IPS-18a (cell line): ENCODE data around the gene LHX2.

Experiments
- H3K27ac ChIP-seq: one replicate; pipeline ENCODE4 v1.5.1; 2013; ENCODE audit warnings: low read length
- H3K27me3 ChIP-seq: one replicate; pipeline ENCODE4 v1.6.1; 2013; ENCODE audit warnings: mild to moderate bottlenecking, low read length; ENCODE audit not compliant: control insufficient read depth, insufficient read depth
- H3K36me3 ChIP-seq: one replicate; pipeline ENCODE4 v1.6.1; 2013; ENCODE audit warnings: low read depth, low read length; ENCODE audit not compliant: control insufficient read depth
- H3K4me1 ChIP-seq: one replicate; pipeline ENCODE4 v1.6.1; 2013; ENCODE audit warnings: low read depth, low read length; ENCODE audit not compliant: control insufficient read depth
- H3K4me3 ChIP-seq: one replicate; pipeline ENCODE4 v1.5.1; 2013; ENCODE audit warnings: low read length
- H3K9ac ChIP-seq: one replicate; pipeline ENCODE4 v1.6.1; 2013; ENCODE audit warnings: mild to moderate bottlenecking, low read length, moderate library complexity
- H3K9me3 ChIP-seq: one replicate; pipeline ENCODE4 v1.6.1; 2013; ENCODE audit warnings: low read depth, low read length; ENCODE audit not compliant: control insufficient read depth

Gene LHX2

DNA sequence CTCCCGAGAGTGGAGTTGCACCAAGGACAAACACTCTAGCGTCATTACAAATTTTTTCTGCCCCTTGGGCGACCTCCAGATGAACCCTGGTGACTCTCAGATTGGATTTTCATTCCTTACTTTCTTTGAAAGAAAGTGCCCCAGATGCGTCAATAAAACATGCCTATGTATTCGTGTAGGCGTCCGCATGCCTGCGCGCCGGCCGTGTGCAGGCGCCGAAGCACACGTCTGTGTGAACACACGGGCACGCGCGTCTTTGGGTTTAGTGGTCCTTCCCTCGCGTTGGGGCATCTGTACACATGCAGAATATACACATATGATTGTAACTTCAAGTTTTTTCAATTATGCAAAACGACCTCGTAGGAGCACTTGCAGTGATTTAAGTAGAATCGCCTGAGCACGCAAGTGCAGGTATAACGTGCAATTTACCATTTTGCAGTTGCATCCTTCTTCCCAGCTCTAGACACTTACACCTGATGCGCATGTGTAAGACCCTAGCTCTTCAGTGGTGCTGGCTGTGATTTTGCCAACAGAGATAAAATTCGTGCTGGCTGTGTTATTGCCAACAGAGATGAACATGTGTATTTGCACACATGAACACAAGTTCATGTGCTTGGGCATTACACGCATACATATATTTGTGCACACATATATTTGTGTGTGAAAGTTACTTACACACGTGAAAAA, 1.9 kb upstream of the LHX2 start:
- Histone ChIP-seq H3K9me3 (no peaks in the 10 kb centered on the region), H3K4me1 (peaks cover 38% of the 10 kb centered on the region), H3K27ac (no peak overlapping the region), H3K27me3 (peaks cover 98% of the 10 kb centered on the region), H3K9ac (no peak overlapping the region), H3K4me3 (peak overlapping the region; percentile 56), H3K36me3 (no peaks in the 10 kb centered on the region)

- no peaks in the 10 kb centered on the region for H3K36me3 ChIP-seq
- H3K9me3 ChIP-seq = no peaks in the 10 kb centered on the region
- H3K27ac ChIP-seq = no peak overlapping the region
- H3K4me3 ChIP-seq = peak overlapping the region; percentile 22
- H3K27me3 ChIP-seq = peaks cover 98% of the 10 kb centered on the region
- H3K4me1 ChIP-seq = peaks cover 32% of the 10 kb centered on the region
- no peak overlapping the region for H3K9ac ChIP-seq
Measured at GRCh38 chr9:124010303-124010664, 1.3 kb upstream of the LHX2 start.

DNA sequence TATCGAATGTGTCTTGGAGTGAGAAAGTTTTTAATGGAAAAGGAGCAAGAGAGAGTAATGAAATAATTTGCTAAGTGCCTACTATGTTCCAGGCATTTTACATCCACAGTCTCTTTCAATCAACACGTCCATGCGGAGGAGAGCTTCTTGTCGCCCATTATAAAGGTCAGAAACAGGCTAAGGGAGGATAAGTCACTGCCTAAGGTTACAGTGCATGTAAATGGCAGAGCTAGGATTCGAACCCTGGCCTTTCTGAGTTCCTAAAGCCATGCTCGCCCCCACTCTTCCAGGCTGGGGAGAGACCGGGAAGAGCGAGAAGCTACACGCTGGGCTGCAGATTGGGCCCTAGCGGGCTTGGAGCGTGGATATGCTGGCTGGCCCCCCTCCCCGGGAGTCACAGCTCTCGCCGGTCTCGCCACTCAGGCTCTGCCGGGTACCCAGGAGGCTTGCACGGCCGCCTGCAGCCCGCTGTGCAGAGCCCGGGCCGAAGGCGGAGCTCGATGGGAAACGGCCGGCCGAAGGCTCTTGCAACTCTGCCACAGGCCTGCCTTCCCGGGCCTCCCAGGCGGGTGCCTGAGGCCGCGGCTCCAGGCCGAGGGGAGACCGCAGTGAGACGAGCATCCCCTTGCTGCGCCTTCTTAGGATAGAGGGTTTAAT, 775 bp upstream of the LHX2 start:
- no peaks in the 10 kb centered on the region for H3K9me3 ChIP-seq
- H3K4me3 ChIP-seq = peak overlapping the region; percentile 22
- H3K9ac ChIP-seq = no peak overlapping the region
- H3K27me3 ChIP-seq = peaks cover 98% of the 10 kb centered on the region
- no peak overlapping the region for H3K27ac ChIP-seq
- H3K36me3 ChIP-seq = no peaks in the 10 kb centered on the region
- H3K4me1 ChIP-seq = peaks cover 31% of the 10 kb centered on the region

GRCh38 chr9:124012368-124013301, 1.1 kb downstream of the LHX2 start:
- Histone ChIP-seq H3K27me3 (peaks cover 98% of the 10 kb centered on the region), H3K9me3 (no peaks in the 10 kb centered on the region), H3K27ac (no peak overlapping the region), H3K36me3 (no peaks in the 10 kb centered on the region), H3K4me3 (peak overlapping the region; percentile 1), H3K4me1 (peaks cover 29% of the 10 kb centered on the region), H3K9ac (no peak overlapping the region)

GRCh38 chr9:124013309-124014210, 2.0 kb downstream of the LHX2 start:
- Histone ChIP-seq H3K4me3 (no peak overlapping the region), H3K27ac (no peak overlapping the region), H3K36me3 (no peaks in the 10 kb centered on the region), H3K4me1 (peaks cover 25% of the 10 kb centered on the region), H3K9me3 (no peaks in the 10 kb centered on the region), H3K9ac (no peak overlapping the region), H3K27me3 (peaks cover 98% of the 10 kb centered on the region)

DNA sequence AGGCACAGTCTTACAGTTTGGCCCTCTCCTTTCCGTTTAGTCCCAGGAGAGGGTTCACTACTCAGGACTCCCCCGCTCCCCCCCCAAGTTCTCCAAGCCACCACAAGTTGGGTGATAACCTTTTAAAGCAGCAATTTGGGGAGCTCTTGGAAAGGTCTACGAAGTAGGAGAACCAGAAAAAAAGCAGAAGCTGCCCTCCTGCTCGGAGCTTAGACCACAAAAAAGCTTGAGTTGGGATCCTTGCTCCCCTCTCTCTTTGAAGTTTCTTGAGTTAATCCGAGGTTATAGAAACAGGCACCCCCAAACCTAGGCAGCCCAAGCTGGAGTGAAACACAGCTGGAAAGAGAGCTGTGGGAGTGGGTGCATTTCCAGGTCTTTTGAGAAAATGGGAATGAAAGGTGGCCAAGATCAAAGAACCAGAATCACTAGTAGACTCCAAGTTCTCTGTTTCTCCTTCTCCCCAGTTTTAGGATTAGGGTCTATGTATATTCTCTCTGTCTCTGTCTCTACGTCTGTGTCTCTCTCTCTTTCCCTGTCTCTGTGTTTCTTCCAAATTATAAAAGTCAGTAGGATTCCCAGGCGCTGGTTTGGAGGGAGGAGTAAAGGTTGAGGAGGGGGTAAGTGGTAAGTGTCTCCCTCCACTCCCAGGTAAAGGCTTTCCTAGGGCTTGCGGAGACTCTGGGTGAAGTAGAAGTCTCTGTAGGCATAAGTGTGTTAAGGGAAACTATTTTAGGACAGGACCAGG, 2.8 kb downstream of the LHX2 start:
- no peak overlapping the region for H3K27ac ChIP-seq
- H3K36me3 ChIP-seq = no peaks in the 10 kb centered on the region
- peaks cover 98% of the 10 kb centered on the region for H3K27me3 ChIP-seq
- no peak overlapping the region for H3K9ac ChIP-seq
- no peaks in the 10 kb centered on the region for H3K9me3 ChIP-seq
- no peak overlapping the region for H3K4me3 ChIP-seq
- peaks cover 25% of the 10 kb centered on the region for H3K4me1 ChIP-seq

GRCh38 chr9:124014956-124015660, 3.5 kb downstream of the LHX2 start:
- H3K9me3 ChIP-seq = no peaks in the 10 kb centered on the region
- no peak overlapping the region for H3K9ac ChIP-seq
- H3K27ac ChIP-seq = no peak overlapping the region
- H3K4me1 ChIP-seq = peaks cover 29% of the 10 kb centered on the region
- no peaks in the 10 kb centered on the region for H3K36me3 ChIP-seq
- H3K4me3 ChIP-seq = peak overlapping the region; percentile 13
- peaks cover 98% of the 10 kb centered on the region for H3K27me3 ChIP-seq

- Histone ChIP-seq H3K36me3 (no peaks in the 10 kb centered on the region), H3K4me3 (peak overlapping the region; percentile 13), H3K27ac (no peak overlapping the region), H3K27me3 (peaks cover 98% of the 10 kb centered on the region), H3K4me1 (peaks cover 29% of the 10 kb centered on the region), H3K9me3 (no peaks in the 10 kb centered on the region), H3K9ac (no peak overlapping the region)
Measured at GRCh38 chr9:124015661-124016131, 4.1 kb downstream of the LHX2 start.

DNA sequence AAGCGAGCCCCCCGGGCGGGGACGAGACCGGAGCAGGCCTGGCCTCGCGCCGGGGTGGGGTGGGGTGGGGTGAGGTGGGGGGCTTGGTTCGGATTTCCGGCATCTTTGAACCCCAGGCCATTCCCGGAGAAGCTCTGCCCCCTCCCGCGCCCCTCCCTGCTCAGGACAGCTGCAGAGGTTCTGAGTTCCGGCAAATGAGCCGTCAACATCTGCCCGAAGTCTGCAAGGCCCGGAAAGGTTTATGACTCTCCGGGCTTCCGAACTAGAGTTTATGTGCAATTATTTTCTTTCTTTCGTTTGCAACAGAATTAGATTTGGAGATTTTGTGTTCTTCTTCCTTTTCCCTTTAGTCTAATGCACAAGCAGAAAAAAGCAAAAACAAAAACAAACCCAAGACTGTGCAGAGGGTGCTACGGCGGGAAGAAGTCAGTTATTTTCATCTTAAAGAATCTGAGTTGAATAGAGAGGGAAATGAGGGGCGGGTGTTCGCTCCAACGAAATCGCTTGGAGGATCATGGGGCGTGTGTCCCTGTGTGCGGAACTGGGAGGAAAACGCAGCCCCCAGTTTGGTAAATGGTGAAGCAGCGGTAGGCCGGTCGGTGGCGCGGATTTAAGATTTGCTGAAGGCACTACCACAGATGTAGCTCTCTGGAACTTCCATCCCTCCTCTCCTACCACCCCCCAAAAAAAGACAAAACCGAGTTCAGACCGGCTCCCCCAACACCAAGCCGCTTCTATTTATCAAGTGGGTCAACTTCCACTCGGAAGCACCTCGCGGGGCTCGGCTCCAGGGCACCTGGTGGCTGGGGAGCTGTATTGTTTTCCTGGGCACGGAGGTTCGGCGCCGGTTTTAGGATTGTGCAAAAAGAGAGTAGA, 4.8 kb downstream of the LHX2 start:
- Histone ChIP-seq H3K36me3 (no peaks in the 10 kb centered on the region), H3K9me3 (no peaks in the 10 kb centered on the region), H3K27ac (no peak overlapping the region), H3K9ac (no peak overlapping the region), H3K4me3 (peak overlapping the region; percentile 55), H3K27me3 (peaks cover 100% of the 10 kb centered on the region), H3K4me1 (peaks cover 31% of the 10 kb centered on the region)
